Measurements from ENCODE around the gene HSDL2. TPM values are rescaled to one million over a fixed set of nuclear protein-coding genes. Genes with fewer than 3 reads are reported as not detected.
"Not testable (repeated sequence)": the region's sequence is repeated elsewhere in the genome, so short reads cannot be mapped to it uniquely, and the experiment has no call there.

HSDL2 gene
- total RNA-seq, 1 donor from 2014 or later, result 21.4 TPM

DNA sequence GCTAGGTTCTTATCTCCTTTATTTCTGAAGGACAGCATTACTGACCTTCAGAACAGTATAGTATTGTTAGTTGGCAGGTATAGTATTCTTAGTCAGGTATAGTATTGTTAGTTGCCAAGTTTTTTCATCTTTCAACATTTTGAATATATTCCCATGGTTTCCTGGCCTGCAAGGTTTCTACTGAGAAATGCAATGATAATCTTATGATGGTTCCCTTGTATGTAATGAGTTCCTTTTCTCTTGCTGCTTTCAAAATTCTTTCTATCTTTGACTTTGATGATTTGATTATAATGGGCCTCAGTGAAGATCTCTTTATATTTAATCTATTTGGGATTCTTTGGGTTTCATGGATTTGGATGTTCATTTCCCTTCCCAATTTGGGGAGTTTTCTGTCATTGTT, 12.4 kb upstream of the HSDL2 start:
- DNase-seq, result no peak

DNA sequence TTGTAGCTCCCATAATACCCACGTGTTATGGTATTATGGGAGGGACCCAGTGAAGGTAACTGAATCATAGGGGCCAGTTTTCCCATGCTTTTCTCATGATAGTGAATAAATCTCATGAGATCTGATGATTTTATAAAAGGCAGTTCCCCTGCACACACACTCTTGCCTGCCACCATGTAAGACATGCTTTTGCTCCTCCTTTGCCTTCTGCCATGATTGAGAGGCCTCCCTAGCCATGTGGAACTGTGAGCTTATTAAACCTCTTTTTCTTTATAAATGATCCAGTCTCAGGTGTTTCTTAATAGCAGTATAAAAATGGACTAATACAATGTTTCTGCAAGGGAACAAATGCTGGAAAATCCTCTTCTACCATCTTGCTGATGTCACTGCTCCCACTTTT, 10.1 kb upstream of the HSDL2 start:
- no peak for DNase-seq

DNA sequence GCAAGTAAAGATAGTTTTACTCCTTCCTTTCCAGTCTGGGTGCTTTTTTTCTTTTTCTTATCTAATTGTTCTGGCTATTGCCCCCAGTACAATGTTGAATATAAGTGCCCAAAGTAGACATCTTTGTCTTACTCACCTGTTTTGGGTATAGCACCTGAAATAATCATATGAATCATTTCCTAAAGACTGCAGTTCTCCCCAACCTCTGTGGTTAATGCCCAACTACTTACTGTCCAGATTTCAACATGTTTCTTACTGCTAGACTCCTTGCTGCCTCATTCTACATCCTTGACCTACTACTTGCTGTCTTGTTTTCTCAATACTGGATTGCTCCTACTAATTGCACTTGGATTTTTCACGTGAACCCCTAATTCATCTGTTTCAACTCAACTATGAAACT, 8.8 kb upstream of the HSDL2 start:
- DNase-seq, result no peak

DNA sequence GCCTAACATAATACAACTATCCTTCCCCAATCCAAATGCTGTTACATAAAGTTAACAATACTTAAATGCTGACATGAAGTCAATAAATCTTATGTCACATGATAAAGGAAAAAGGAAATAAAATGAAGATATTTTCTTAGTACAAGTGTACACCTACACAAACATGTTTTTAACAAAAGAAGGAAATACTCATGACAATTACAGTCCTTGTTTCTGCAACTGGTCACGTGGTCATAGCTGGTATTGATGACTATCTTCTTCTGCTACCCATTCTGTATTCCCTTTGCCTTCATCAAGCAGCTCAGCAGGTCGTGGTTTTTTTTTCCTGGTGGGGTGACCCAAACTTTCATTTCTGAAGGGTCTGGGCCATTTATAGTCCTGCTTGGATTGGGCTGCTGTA, 6.2 kb upstream of the HSDL2 start:
- DNase-seq, result not testable (repeated sequence)

DNA sequence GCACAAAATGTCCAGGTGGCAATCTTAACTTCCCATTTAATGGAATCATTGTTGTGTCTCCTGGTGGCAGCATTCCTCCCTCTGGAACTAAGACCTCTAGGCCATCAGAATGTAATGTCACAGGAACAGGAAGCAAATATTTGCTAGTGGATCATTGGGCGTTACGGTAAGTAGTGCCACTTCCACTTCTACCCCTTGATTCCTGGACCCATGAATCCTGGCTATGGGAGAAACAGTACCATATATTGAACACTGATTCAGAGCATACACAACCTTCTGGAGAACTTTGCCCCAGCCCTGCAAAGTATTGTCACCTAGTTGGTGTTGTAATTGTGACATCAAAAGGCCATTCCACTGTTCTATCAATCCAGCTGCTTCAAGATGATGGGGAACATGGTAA, 5.7 kb upstream of the HSDL2 start:
- DNase-seq, result not testable (repeated sequence)

DNA sequence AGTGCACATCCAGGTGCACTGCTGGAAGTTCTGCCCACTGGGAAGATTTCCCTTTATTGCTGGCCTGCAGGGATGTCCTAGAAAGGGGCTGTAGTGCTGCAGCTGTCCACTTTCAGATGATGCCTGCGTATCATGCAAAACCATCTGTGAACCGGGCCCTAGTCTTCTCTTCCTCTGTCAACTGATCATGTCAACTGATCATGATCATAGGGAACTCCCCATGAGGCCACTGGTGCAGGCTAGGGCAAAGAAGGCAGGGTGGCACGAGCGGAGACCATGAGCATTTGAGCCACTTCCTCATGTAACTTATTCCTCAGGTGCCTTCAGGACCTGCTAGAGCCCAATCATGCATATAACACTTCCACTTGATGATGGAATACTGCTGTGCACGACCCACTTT, 4.5 kb upstream of the HSDL2 start:
- no peak for DNase-seq

DNA sequence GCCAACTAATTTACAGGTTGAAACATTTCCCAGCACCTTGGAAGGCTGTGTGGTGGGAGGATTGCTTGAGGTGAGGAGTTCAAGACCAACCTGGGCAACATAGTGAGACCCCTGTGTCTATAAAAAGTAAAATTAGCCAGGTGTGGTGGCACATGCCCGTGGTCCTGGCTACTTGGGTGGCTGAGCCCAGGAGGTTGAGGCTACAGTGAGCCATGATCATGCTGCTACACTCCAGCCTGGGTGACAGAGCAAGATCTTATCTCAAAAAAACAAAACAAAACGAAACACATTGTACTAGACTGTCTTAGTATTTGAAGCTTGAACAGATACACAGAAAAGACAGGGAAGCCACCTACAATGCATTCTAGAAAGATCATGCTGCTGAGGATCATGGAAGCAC, 2.8 kb upstream of the HSDL2 start:
- no peak for DNase-seq

DNA sequence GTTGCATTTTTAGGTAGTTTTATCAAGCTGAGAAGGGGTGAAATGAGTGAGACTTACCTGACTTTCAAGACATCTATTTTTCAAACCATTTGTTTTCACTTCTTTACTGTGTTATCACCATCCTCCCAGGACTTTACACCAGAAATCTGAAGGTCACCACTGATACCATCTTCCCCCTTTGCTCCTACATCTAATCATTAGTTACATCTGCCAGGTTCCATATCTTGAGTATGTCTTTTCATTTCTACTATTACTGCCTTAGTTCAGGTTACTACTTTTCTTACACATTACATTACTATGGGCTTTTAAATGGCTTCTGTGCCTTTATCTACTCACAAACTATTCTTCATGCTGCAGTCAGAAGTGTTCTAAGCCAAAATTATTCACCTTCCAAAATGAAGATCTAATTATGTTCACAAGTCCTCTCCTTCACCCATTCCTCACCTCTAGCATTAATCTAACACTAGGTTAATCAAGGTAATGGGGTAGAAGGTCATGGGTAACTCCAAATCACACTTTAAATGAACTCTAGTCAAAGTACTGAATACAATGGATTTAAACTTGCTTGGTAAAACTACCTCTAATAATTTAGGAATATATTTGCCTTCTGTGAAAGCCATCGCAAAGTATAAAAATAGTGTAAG, 2.1 kb upstream of the HSDL2 start:
- DNase-seq, result no peak

DNA sequence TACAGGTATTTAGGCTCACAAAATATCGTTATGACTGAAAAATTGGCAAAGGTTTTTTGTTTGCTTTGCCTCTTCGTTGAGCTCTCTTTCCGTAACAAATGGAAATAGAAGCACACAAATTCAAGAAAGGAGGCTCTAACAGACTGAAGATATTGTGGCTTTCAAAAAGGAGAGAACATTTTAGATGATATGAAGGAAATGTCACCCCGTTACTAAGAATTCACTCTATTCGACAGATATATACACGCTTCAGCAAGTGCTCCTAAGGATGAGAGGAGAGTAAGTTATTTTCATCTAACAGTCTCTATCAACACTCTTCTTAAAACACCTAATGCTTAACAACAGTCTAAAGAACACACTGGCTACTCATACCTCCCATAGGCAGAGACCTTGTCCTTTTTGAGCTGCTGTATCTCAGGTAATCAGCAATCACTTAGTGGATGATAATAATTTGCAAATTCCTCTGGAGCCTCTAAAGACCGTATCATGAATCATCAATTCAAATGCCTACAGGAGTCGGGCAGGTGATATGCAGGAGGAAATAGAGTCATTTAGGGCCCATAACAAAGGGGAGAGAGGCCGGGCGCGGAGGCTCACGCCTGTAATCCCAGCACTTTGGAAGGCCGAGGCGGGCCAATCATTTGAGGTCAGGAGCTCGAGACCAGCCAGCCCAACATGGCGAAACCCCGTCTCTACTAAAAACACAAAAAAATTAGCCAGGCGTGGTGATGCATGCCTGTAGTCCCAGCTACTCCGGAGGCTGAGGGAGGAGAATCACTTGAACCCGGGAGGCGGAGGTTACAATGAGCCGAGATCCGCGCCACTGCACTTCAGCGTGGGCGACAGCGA, 1.4 kb upstream of the HSDL2 start:
- no peak for DNase-seq

DNA sequence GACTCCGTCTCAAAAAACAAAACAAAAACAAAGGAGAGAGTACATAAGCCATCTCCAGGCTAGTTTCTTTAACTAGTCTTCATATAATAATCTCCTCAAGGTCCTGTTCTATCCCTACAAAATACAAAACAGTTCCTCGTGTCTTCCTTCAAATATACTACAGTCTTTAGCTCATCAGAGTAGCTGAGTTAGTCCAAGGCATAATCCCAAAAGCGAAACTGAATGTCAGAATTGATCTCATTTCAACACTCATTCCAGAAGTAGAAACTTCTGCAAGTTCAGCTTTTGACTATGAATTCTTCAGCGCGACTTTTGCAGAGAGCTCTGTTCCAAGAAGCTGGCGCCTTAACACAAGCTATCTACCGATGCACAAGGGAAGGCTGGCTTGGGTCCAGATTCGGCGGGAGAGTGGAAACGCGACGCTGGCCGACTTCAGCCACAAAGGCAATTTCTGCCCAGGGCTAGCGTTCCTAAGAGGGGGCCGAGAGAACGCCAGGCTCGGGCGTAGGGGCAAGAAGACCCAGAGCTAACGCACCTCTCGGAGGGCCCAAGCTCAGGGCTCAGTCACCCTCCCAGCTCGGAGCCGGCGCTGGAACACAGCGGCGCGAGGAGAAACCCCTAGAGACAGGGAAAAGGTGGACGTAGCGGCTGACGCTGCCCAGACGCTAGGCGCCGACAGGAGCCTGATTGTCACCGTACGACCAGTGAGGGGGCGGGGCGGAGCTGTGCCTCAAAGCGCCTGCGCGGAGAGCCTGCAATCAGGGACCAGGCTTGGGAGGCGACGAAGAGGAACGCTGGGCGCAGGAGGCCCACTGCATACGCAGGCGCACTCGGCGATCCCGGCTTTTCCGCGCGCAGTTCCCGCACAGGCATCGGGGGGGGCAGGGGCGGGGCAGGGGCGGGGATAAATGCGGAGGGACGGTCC, 469 bp upstream of the HSDL2 start:
- DNase-seq, result peak; percentile 97

DNA sequence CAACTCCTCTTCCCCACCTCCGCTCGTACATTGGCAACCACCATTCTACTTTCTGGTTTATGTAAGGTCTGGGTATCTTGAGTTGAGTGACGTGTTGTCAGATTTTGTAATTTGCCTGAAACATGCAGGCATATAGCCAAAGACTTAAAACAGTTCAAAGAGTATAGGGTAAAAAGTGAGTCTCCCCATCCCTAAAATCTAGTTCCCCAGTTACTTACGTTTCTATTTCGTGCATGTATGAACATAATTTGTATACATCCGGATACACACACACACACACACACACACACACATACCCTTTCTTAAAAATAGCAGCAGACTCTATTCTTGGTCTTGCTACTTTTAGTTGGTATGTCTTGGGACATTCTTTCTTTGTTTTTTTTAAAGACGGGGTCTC, 915 bp downstream of the HSDL2 start:
- no peak for DNase-seq

DNA sequence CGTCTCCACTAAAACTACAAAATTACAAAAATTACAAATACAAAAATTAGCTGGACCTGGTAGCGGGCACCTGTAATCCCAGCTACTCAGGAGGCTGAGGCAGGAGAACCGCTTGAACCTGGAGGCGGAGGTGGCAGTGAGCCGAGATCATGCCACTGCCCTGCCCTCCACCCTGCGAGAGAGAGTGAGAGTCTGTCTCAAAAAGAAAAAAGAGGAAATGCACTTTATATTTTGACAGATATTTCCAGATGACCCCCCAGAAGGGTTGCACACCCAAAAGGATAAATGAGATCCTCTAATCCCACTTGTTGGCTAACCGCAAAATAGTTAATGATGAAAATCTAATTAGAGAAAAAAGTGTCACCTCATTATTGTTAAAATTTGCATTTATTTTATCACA, 2.2 kb downstream of the HSDL2 start:
- DNase-seq, result no peak

DNA sequence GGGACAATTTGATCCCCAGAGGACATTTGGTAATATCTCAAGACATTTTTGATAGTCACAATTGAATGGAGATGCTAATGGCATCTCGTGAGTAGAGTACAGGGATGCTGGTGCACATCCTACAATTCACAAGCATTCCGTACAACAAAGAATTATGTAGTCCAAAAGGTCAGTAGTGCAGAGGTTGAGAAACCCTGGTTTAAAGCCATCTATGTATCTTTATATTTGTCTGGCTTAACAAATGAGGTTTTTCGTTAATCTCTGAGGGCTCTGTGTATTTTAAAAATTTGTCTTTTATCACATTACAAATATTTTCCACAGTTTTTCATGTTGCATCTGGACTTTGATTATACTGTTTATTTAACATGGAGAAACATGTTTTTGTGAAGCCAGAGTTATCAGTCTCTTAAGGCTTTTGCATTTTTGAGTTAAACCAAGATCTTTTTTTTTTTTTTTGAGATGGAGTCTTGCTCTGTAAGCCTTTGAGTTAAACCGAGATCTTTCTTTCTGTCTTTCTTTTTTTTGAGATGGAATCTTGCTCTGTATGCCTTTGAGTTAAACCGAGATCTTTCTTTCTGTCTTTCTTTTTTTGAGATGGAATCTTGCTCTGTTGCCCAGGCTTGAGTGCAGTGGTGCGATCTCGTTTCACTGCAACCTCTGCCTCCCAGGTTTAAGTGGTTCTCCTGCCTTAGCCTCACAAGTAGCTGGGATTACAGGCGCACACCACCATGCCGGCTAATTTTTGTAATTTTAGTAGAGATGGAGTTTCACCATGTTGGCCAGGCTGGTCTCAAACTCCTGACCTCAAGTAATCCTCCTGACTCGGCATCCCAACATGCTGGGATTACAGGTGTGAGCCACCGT, 2.8 kb downstream of the HSDL2 start:
- no peak for DNase-seq

DNA sequence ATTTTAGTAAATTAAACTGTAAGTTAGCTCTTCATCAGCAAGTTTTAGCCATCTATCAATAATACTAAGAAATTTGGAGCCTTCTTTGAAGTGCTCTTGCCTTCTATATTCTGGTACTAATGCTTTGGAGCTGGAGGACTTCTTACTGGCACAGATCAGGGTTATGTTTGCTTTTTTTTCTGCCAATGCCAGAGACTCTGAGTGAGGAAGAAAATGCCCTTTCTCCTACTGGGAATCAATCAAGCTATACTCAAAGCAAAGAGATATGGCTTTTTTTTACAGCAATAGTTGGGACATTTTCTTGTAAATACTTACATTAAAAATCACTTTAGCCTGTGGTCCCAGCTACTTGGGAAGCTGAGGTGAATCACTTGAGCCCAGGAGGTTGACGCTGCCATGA, 4.3 kb downstream of the HSDL2 start:
- DNase-seq, result no peak

DNA sequence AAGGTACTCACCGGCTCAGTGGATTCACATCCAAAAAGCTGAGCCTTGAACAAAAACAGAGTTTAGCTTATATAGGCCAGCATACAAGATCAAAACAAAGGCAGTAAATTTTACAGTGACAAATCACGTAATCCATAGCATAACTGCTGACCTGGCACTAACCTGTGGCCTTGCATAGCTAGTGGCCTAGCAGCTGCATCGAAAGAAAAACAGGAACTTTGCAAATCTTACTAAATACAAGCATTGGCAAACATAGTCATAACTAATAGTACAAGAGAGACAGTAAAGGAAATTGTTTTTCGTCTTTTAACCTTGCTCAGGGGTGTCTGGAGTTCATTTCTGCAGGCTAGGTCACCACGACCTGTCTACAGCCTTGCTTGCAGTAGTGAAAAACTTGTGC, 4.8 kb downstream of the HSDL2 start:
- DNase-seq, result no peak

DNA sequence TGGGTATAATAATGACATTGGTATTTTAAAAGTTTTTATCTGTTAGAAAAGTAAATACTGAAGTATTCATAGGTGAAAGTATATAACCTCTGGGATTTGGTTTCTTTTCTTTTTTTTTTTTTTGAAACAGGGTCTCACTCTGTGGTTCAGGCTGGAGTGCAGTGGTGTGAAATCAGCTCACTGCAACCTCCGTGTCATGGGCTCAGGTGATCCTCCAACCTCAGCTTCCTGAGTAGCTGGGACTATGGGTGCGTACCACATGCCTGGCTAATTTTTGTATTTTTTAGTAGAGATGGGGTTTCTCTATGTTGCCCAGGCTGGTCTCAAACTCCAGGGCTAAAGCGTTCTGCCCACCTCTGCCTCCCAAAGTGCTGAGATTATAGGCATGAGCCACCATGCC, 7.2 kb downstream of the HSDL2 start:
- DNase-seq, result no peak

DNA sequence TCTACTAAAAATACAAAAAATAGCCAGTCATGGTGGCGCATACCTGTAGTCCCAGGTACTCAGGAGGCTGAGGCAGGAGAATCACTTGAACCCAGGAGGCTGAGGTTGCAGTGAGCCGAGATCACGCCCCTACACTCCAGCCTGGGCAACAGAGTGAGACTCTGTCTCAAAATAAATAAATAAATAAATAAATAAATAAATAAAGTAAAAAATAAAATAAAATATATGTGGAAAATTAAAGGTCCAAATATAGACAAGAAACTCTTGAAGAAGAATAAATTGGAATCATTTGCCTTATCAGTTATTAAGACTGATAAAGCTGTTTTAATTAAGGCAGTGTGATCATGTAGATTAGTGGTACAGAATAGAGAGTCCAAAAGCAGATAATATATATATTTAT, 10.0 kb downstream of the HSDL2 start:
- DNase-seq, result not testable (repeated sequence)

DNA sequence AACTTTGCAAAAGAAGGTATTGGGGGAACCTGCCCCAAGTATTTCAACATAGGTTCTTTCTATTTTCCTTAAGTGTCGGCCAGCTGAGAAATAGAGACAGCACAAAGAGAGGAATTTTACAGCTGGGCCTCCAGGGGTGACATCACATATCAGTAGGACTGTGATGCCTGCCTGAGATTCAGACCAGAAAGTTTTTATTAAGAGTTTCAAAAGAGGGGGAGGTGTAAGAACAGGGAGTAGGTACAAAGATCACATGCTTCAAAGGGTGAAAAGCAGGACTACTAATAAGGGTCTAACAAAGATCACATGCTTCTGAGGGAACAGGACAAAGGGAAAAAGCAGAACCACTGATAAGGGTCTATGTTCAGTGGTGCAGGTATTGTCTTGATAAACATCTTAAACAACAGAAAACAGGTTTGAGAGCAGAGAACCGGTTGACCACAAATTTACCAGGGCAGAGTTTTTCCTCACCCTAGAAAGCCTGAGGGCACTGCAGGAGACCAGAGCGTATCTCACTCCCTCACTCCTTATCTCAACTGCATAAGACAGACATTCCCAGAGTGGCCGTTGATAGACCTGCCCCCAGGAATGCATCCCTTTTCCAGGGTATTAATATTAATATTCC, 12.1 kb downstream of the HSDL2 start:
- DNase-seq, result not testable (repeated sequence)

DNA sequence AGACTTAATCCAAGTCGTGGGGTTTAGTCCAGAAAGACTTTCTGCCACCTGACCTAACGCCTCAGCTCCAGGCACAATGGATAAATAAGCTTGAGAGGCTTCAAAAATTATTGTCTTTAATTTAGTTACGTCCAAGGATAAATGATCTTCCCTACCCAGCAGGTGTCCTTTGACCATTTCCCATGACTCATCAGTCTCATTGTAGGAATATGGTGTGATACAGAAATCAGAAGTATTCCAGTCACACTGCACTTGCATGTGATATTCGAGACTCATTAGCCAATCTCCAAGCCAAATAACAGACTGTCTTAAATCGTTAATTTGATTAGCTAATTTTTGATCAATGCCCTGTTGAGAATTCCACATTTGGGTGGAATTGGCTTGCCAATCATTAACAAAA, 13.2 kb downstream of the HSDL2 start:
- DNase-seq, result not testable (repeated sequence)

DNA sequence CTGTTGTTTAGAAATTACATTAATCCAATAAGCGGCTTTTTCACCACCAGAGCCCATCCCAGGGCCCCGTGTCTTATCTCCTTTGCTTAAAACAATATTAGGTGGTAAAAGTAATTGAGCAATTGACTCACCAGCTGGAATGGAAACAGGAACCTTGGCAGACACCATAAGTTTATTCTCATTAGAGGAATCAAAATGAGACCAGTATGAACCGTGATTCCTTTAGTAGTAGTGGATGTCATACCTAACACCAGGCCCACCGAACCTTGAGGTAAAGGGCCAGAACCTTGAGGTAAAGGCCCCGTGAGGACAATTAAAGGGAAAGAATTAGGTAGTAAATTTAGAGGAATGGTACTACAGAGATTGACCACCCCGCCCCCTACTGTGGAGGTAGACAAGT, 16.5 kb downstream of the HSDL2 start:
- no peak for DNase-seq

DNA sequence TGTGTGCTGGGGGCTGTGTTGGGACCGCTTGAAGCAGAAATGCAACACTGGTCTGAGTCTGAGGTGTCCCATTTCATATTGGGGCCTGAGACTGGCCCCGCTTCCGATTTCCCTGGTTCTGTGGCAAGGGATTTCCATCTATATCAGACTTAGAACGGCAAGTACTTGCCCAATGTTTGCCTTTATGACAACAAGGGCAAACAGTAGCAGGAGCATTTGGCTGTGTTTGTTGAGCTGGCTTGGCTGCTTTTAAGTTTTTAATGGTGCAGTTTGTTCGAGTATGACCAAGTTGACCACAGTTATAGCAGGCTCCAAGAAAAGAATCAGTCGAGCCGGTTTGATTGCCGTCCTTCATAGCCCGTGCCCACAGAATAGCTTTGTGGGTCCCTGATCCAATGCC, 17.0 kb downstream of the HSDL2 start:
- DNase-seq, result no peak
